Smooth muscle cell (in vitro differentiated cells): Measurements from ENCODE around the gene CXXC5. TPM values are rescaled to one million over a fixed set of nuclear protein-coding genes. Genes with fewer than 3 reads are reported as not detected.

Source experiments
- DNase-seq: peaks from one replicate; lab custom pipeline; 2025; ENCODE audit not compliant: unreplicated experiment; lab: John Stamatoyannopoulos, UW
- H2AFZ ChIP-seq: fragments of 200-600 bp; sonication (generic); 2 replicates; pipeline ENCODE4 v1.6.0; 2016; ENCODE audit warnings: antibody characterized with exemption, low read depth, mild to moderate bottlenecking
- H3F3A ChIP-seq: fragments of 200-600 bp; sonication (generic); 2 replicates; pipeline ENCODE4 v1.6.0; 2017; ENCODE audit warnings: antibody characterized with exemption, low read depth
- H3K27ac ChIP-seq: fragments of 200-600 bp; sonication (generic); 2 replicates; pipeline ENCODE4 v1.5.1; 2016; ENCODE audit warnings: low read depth, mild to moderate bottlenecking
- H3K27me3 ChIP-seq: fragments of 200-600 bp; sonication (generic); 2 replicates; pipeline ENCODE4 v1.6.1; 2016; ENCODE audit warnings: low read depth, mild to moderate bottlenecking
- H3K36me3 ChIP-seq: fragments of 200-600 bp; sonication (generic); 2 replicates; pipeline ENCODE4 v1.5.1; 2016; ENCODE audit warnings: low read depth
- H3K4me1 ChIP-seq: fragments of 200-600 bp; sonication (generic); 2 replicates; pipeline ENCODE4 v1.5.1; 2016; ENCODE audit warnings: low read depth
- H3K4me2 ChIP-seq: fragments of 200-600 bp; sonication (generic); 2 replicates; pipeline ENCODE4 v1.6.0; 2016; ENCODE audit warnings: mild to moderate bottlenecking
- H3K4me3 ChIP-seq: fragments of 200-600 bp; sonication (generic); 2 replicates; pipeline ENCODE4 v1.5.1; 2016; ENCODE audit warnings: mild to moderate bottlenecking
- H3K79me2 ChIP-seq: fragments of 200-600 bp; sonication (generic); 2 replicates; pipeline ENCODE4 v1.6.0; 2016; ENCODE audit warnings: low read depth, mild to moderate bottlenecking
- H3K9ac ChIP-seq: fragments of 200-600 bp; sonication (generic); 2 replicates; pipeline ENCODE4 v1.6.0; 2016; ENCODE audit warnings: low read depth
- H3K9me3 ChIP-seq: fragments of 200-600 bp; sonication (generic); replicated peaks from 2 replicates; pipeline ENCODE4 v1.5.1; 2016; ENCODE audit warnings: low read depth
- H4K20me1 ChIP-seq: fragments of 200-600 bp; sonication (generic); 2 replicates; pipeline ENCODE4 v1.6.0; 2016; ENCODE audit warnings: low read depth
- WGBS: methylation state at CpG from one replicate; pipeline ENCODE4 v1.1.7; 2016; ENCODE audit warnings: low lambda C conversion rate; 5-methylcytosine and 5-hydroxymethylcytosine counted together
- polyA plus RNA-seq: library from polyadenylated mRNA; unstranded; fragments of >200 nt; fragmentation: Nextera tagmentation; extraction: Ambion mirVana; gene quantifications from 2 replicates; pipeline ENCODE4 v1.2.1, GENCODE V29; 2016
- small RNA-seq: library from RNA; depleted of rRNA; stranded (forward); fragments of <200 nt; gene quantifications from one replicate; pipeline ENCODE3, GENCODE V24; 2014
- total RNA-seq: library from RNA; depleted of rRNA; stranded (reverse); fragments of >200 nt; gene quantifications from 2 replicates; pipeline ENCODE4 v1.2.3, GENCODE V29; 2014
- TF ChIP-seq, protein P1 (sequence below): fragments of 200-600 bp; sonication (generic); IDR thresholded peaks from 2 replicates; pipeline ENCODE4 v1.5.1; 2017; ENCODE audit warnings: borderline replicate concordance, mild to moderate bottlenecking, antibody characterized with exemption; ENCODE audit not compliant: insufficient read depth, poor library complexity, severe bottlenecking

Gene CXXC5
- total and polyA plus RNA-seq, 2 experiments from 2014 or later, result 85.5 to 139 TPM

DNA sequence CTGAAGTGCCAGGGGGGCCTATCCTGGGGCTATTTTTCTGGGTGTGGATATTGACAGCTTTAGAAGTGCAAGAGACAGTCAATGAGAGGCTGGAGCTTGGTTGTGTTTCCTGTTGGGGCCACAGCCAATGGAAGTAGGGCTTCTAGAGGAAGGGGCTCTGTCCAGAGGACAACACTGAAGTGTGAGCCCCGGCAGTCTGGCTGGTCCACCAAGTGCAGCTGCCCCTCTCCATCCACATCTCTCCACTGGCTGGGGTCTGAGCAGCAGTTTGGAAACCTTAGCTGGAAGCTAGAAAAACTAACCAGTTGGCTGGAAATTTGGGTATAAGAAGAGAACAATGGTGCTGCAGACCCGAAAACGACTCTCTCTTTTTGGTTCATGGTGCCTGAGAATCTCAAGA lies 83.1 kb downstream of the CXXC5 start:
- Histone ChIP-seq H3K79me2 (no peaks in the 10 kb centered on the region), H3K36me3 (no peaks in the 10 kb centered on the region)

DNA sequence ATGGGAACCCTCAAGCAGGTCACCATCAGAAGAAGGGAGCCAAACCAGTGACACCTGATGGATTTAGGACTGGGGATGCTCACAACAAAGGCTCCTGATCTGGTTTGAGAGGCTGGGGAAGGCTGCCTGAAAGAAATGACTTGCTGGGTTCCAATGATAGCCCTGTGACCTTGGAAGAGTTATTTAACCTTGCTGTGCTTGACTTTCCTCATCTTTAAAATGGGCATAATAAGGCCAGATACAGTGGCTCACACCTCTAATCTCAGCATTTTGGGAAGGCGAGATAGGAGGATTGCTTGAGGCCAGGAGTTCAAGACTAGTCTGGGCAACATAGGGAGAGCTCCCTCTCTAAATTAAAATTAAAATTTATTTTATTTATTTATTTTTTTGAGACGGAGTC lies 83.9 kb downstream of the CXXC5 start:
- H3K27ac ChIP-seq, result no peak overlapping the region
- 87% methylated on average over 2 of the region's 2 CpGs for WGBS
- no peak overlapping the region for H3K4me2 ChIP-seq
- H3F3A ChIP-seq, result no peaks in the 10 kb centered on the region
- H3K79me2 ChIP-seq, result no peaks in the 10 kb centered on the region
- H2AFZ ChIP-seq, result no peak overlapping the region
- H3K27me3 ChIP-seq, result no peaks in the 10 kb centered on the region
- no peak overlapping the region for H3K4me3 ChIP-seq
- H3K9me3 ChIP-seq, result no peaks in the 10 kb centered on the region
- H3K36me3 ChIP-seq, result no peaks in the 10 kb centered on the region
- TF ChIP-seq, protein P1, sequence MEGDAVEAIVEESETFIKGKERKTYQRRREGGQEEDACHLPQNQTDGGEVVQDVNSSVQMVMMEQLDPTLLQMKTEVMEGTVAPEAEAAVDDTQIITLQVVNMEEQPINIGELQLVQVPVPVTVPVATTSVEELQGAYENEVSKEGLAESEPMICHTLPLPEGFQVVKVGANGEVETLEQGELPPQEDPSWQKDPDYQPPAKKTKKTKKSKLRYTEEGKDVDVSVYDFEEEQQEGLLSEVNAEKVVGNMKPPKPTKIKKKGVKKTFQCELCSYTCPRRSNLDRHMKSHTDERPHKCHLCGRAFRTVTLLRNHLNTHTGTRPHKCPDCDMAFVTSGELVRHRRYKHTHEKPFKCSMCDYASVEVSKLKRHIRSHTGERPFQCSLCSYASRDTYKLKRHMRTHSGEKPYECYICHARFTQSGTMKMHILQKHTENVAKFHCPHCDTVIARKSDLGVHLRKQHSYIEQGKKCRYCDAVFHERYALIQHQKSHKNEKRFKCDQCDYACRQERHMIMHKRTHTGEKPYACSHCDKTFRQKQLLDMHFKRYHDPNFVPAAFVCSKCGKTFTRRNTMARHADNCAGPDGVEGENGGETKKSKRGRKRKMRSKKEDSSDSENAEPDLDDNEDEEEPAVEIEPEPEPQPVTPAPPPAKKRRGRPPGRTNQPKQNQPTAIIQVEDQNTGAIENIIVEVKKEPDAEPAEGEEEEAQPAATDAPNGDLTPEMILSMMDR, result no peak
- H4K20me1 ChIP-seq, result no peaks in the 10 kb centered on the region
- DNase-seq, result no peak
- no peak overlapping the region for H3K9ac ChIP-seq
- no peaks in the 10 kb centered on the region for H3K4me1 ChIP-seq

More for the DNA sequence above, 83.1 kb downstream of the CXXC5 start:
- Histone ChIP-seq H3K27ac (no peak overlapping the region), H3K9me3 (no peaks in the 10 kb centered on the region), H3K9ac (no peak overlapping the region), H4K20me1 (no peaks in the 10 kb centered on the region), H3K27me3 (no peaks in the 10 kb centered on the region), H3K4me2 (no peak overlapping the region), H3K4me3 (no peak overlapping the region), H3F3A (no peaks in the 10 kb centered on the region), H2AFZ (no peak overlapping the region), H3K4me1 (no peaks in the 10 kb centered on the region)
- TF ChIP-seq, protein P1, result no peak
- DNase-seq, result no peak
- WGBS, result 95% methylated on average over 3 of the region's 3 CpGs

DNA sequence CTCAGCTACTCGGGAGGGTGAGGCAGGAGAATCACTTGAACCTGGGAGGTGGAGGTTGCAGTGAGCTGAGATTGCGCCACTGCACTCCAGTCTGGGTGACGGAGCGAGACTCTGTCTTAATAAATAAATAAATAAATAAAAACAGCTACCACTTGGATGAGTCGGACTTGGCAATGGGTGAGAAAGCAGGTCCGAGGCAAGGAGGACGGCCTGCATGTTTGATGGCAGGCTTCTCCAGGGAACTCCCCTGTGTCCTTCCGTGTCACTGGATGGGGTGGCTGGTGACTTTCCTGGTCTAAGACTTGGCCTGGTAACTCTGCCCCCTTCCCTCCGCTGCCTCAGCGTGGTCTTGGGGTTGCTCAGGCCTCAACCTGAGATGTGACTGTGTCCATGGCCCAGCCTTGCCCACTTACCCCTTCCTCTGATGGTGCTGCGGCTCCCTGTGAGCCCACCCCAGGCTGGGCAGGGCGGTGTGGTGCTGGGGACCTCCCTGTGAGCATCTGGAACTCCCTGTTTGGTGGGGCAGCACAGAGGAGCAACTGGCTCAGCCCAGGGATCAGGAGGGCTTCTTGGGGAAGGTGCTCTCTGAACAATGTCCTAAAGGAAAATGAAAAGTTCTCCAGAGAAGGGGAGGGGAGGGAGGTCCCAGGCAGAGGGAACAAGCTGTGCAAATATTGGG lies 85.0 kb downstream of the CXXC5 start:
- no peaks in the 10 kb centered on the region for H3K79me2 ChIP-seq
- H2AFZ ChIP-seq, result no peak overlapping the region

More for the DNA sequence above, 85.0 kb downstream of the CXXC5 start:
- Histone ChIP-seq H3K9ac (no peak overlapping the region), H3K4me3 (no peak overlapping the region), H3K4me2 (no peak overlapping the region), H3K36me3 (no peaks in the 10 kb centered on the region), H3K9me3 (no peaks in the 10 kb centered on the region), H3K4me1 (no peaks in the 10 kb centered on the region), H3K27me3 (no peaks in the 10 kb centered on the region), H3K27ac (no peak overlapping the region), H4K20me1 (no peaks in the 10 kb centered on the region), H3F3A (no peaks in the 10 kb centered on the region)
- 82% methylated on average over 12 of the region's 12 CpGs for WGBS
- TF ChIP-seq, protein P1, result no peak
- no peak for DNase-seq

Small RNA genes lying within 50 kb of the gene (small RNA-seq; reads per million reads assigned to genes)
- gene RNU6-236P, result not detected

Other genes with a start within 250 kb of the CXXC5 start
- gene SPATA24, start 244.3 kb upstream of the CXXC5 start, total RNA-seq, result 2.0 and 4.0 TPM in 2 replicates
- 2.2 and 2.6 TPM in 2 replicates for gene SPATA24, start 244.3 kb upstream of the CXXC5 start, polyA plus RNA-seq
- 6.3 and 16.9 TPM in 2 replicates for gene DNAJC18, start 208.8 kb upstream of the CXXC5 start, total RNA-seq
- gene DNAJC18, start 208.8 kb upstream of the CXXC5 start, polyA plus RNA-seq, result 9.6 and 15.4 TPM in 2 replicates
- 1.7 TPM in 1 of 2 replicates, not detected in the other for gene ECSCR, start 185.6 kb upstream of the CXXC5 start, total RNA-seq
- 0.41 and 0.52 TPM in 2 replicates for gene ECSCR, start 185.6 kb upstream of the CXXC5 start, polyA plus RNA-seq
- not detected in 2 replicates for gene SMIM33, start 177.3 kb upstream of the CXXC5 start, total RNA-seq
- not detected in 2 replicates for gene SMIM33, start 177.3 kb upstream of the CXXC5 start, polyA plus RNA-seq
- 5.8 and 7.5 TPM in 2 replicates for gene STING1, start 165.6 kb upstream of the CXXC5 start, total RNA-seq
- gene STING1, start 165.6 kb upstream of the CXXC5 start, polyA plus RNA-seq, result 7.8 and 9.6 TPM in 2 replicates
- 69.3 and 76.5 TPM in 2 replicates for gene UBE2D2, start 87.0 kb upstream of the CXXC5 start, total RNA-seq
- 174 and 200 TPM in 2 replicates for gene UBE2D2, start 87.0 kb upstream of the CXXC5 start, polyA plus RNA-seq
- gene PSD2, start 147.5 kb downstream of the CXXC5 start, total RNA-seq, result 0.72 and 0.81 TPM in 2 replicates
- 0.43 and 0.54 TPM in 2 replicates for gene PSD2, start 147.5 kb downstream of the CXXC5 start, polyA plus RNA-seq